OCI-LY7 (cell line): ENCODE results near the gene CYB5R4.

Experiments used
- CTCF ChIP-seq: fragments of 200-600 bp; sonication (generic); conservative IDR thresholded peaks from 2 replicates; pipeline ENCODE4 v1.5.1; 2014; ENCODE audit warnings: mild to moderate bottlenecking, antibody characterized with exemption, low read length, moderate library complexity, mixed read lengths
- EZH2phosphoT487 ChIP-seq: fragments of 200-600 bp; sonication (generic); IDR thresholded peaks from 2 replicates; pipeline ENCODE4 v1.6.1; 2018; ENCODE audit warnings: low read depth, borderline replicate concordance, mild to moderate bottlenecking, mixed run types, antibody characterized with exemption, low read length, moderate library complexity, mixed read lengths

GRCh38 chr6:83928286-83928685 lies 68.8 kb downstream of the CYB5R4 start:
- TF ChIP-seq EZH2phosphoT487 (no peak), CTCF (no peak)
